Nephron (organoid): ENCODE data around the gene FLII.

Experiments used
- H3K27ac Mint-ChIP-seq, 3 experiments: 2 replicates each; pipeline ENCODE4 v1.8.0; 2020; ENCODE audit warnings: mixed read lengths in 3 of 3, mild to moderate bottlenecking in 2 of 3, moderate library complexity in 1 of 3
- H3K27me3 Mint-ChIP-seq: 2 replicates; pipeline ENCODE4 v1.8.0; 2021; ENCODE audit warnings: low read depth, mild to moderate bottlenecking, moderate library complexity, mixed read lengths
- H3K36me3 Mint-ChIP-seq: 2 replicates; pipeline ENCODE4 v1.8.0; 2020; ENCODE audit warnings: low read depth, mixed read lengths
- H3K4me1 Mint-ChIP-seq: 2 replicates; pipeline ENCODE4 v1.8.0; 2020; ENCODE audit warnings: mixed read lengths
- H3K4me3 Mint-ChIP-seq, 3 experiments: 2 replicates each; pipeline ENCODE4 v1.8.0; 2020; ENCODE audit warnings: mild to moderate bottlenecking in 3 of 3, mixed read lengths in 3 of 3, moderate library complexity in 2 of 3
- H3K9me3 Mint-ChIP-seq: 2 replicates; pipeline ENCODE4 v1.8.0; 2020; ENCODE audit warnings: mixed read lengths
- CTCF ChIP-seq, 3 experiments: fragments of 200-600 bp; sonication (generic); IDR thresholded peaks; one replicate each; pipeline ENCODE4 v1.5.0; 2021; ENCODE audit warnings: antibody characterized with exemption in 3 of 3; ENCODE audit not compliant: unreplicated experiment in 3 of 3

Gene FLII

GRCh38 chr17:18246109-18246725 is 12.3 kb downstream of the FLII start:
- Mint-ChIP-seq H3K27ac (no peak overlapping the region), H3K4me3 (peak overlapping the region in 1 of 3 experiments; percentile 51), H3K9me3 (no peaks in the 10 kb centered on the region)

GRCh38 chr17:18245038-18245776 is 13.3 kb downstream of the FLII start:
- Mint-ChIP-seq H3K4me3 (no peak overlapping the region), H3K27me3 (no peaks in the 10 kb centered on the region), H3K36me3 (peaks cover 37% of the 10 kb centered on the region), H3K9me3 (no peaks in the 10 kb centered on the region), H3K27ac (no peak overlapping the region), H3K4me1 (peaks cover 7% of the 10 kb centered on the region)
- no peak for TF ChIP-seq CTCF (IDR thresholded peaks at IDR 0.05; ENCODE audit: unreplicated experiment in 3 of 3)

More at GRCh38 chr17:18246109-18246725, 12.3 kb downstream of the FLII start:
- Mint-ChIP-seq H3K36me3 (peaks cover 47% of the 10 kb centered on the region), H3K4me1 (peaks cover 7% of the 10 kb centered on the region), H3K27me3 (no peaks in the 10 kb centered on the region)
- TF ChIP-seq CTCF (IDR thresholded peaks at IDR 0.05; ENCODE audit: unreplicated experiment in 3 of 3), result no peak

GRCh38 chr17:18241229-18241871 is 17.2 kb downstream of the FLII start:
- no peak overlapping the region for H3K4me3 Mint-ChIP-seq
- H3K4me1 Mint-ChIP-seq, result no peaks in the 10 kb centered on the region
- TF ChIP-seq CTCF (IDR thresholded peaks at IDR 0.05; ENCODE audit: unreplicated experiment in 3 of 3), result no peak
- H3K9me3 Mint-ChIP-seq, result no peaks in the 10 kb centered on the region
- no peaks in the 10 kb centered on the region for H3K27me3 Mint-ChIP-seq
- no peak overlapping the region for H3K27ac Mint-ChIP-seq
- peaks cover 31% of the 10 kb centered on the region for H3K36me3 Mint-ChIP-seq

- Mint-ChIP-seq H3K4me3 (no peak overlapping the region), H3K27ac (no peak overlapping the region), H3K27me3 (no peaks in the 10 kb centered on the region), H3K9me3 (no peaks in the 10 kb centered on the region), H3K36me3 (peaks cover 29% of the 10 kb centered on the region), H3K4me1 (no peaks in the 10 kb centered on the region)
- no peak for TF ChIP-seq CTCF (IDR thresholded peaks at IDR 0.05; ENCODE audit: unreplicated experiment in 3 of 3)
These were observed 18.1 kb downstream of the FLII start for GRCh38 chr17:18240449-18240848.

- H3K4me3 Mint-ChIP-seq, result no peak overlapping the region
- H3K27me3 Mint-ChIP-seq, result no peaks in the 10 kb centered on the region
- H3K27ac Mint-ChIP-seq, result no peak overlapping the region
- no peaks in the 10 kb centered on the region for H3K4me1 Mint-ChIP-seq
- H3K9me3 Mint-ChIP-seq, result no peaks in the 10 kb centered on the region
- H3K36me3 Mint-ChIP-seq, result peaks cover 26% of the 10 kb centered on the region
- TF ChIP-seq CTCF (IDR thresholded peaks at IDR 0.05; ENCODE audit: unreplicated experiment in 3 of 3), result no peak
These were observed 20.2 kb downstream of the FLII start for GRCh38 chr17:18238299-18238698.
